HG03439 (cell line): Measurements from ENCODE around the gene DIRAS1.

ENCODE experiments used
- ATAC-seq: cut with Tn5 transposase; IDR thresholded peaks from one replicate; pipeline ENCODE4 v1.9.1; 2021; ENCODE audit warnings: mild to moderate bottlenecking, moderate library complexity; ENCODE audit not compliant: unreplicated experiment

The DIRAS1 gene, protein sequence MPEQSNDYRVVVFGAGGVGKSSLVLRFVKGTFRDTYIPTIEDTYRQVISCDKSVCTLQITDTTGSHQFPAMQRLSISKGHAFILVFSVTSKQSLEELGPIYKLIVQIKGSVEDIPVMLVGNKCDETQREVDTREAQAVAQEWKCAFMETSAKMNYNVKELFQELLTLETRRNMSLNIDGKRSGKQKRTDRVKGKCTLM

DNA sequence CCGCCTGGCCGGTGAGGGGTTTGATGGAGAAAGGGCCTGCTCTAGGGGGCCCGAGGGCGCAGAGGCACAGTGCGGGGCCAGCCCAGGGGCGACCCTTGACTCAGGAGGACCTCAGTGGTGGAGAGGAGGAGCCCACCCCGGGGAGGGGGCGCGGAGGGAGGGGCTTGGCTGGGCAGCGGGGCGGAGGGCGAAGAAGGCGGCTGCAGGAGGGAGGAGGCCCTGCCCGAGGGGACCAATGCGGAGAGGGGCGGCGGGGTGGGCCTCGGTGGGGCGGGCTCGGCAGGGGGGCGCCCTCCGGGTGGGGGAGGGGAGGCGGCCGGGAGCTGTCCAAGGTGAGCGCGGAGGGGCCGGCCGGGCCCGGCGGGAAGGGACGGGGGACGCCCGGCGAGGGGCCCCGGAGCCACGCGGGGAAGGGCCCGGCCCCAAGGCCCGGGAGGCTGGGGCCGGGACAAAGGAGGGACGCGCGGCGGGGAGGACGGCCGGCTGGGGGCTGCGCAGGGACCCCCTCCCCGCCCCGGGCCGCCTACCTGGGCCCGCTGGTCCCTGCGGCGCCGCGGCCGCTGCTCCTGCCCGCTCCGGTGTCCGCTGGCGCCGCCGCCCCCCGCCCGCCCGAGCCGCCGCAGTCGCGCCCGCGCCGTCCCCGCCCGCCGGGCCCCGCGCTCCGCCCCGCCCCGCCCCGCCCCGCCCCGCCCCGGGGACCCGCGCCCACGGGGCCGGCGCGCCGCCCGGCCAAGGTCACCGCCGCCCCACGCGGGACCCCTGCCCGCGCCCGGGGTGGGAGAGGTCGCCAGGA, at the start of gene DIRAS1:
Gene DIRAS1 (minus strand): TSS at position 596 of the 793 bp plus-strand sequence. CDS start 3,566 bp downstream, outside the sequence.
- ATAC-seq, result no peak

DNA sequence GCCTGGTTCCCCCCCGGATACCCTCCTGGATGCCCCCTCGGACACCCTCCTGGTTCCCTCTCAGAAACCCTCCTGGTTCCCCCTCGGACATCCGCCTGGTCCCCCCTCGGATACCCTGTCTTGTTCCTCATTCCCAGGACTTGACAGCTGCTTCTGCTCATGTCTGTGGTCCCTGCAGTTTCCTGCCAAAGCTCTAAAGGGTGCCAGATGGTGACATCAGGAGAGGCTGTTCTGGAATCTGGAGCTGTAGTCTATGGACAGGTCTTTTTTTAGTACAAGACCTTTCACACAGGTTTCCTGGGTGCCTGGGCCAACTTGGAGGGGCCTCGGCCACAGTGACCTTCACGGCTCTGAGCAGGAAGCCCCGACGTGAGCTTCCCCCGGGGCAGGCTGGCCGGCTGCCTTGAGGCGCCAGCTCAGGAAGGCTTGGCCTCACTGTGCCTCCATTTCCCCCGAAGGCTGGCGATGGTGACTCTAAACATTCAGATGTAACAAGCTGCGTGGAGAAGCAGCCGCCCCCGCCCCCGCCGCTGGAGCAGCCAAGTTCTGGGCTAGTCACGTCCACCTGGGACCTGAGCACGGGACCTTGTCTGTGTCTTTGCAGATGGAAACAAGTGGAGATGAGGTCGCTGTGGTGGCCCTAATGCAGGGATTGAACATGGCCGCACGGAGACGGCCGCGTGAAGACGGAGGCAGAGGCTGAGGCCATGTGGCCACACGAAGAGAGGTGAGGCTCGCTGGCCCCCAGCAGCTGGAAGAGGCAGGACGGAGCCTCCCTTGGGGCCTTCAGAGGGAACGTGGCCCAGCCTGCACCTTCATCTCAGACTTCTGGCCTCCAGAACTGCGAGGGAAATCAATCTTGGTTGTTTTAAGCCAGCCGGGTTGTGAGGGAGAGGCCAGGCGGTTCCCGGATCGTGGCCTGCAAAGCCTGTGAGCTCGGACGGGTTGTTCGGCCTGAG, 49.2 kb upstream of the DIRAS1 start:
- ATAC-seq, result no peak

DNA sequence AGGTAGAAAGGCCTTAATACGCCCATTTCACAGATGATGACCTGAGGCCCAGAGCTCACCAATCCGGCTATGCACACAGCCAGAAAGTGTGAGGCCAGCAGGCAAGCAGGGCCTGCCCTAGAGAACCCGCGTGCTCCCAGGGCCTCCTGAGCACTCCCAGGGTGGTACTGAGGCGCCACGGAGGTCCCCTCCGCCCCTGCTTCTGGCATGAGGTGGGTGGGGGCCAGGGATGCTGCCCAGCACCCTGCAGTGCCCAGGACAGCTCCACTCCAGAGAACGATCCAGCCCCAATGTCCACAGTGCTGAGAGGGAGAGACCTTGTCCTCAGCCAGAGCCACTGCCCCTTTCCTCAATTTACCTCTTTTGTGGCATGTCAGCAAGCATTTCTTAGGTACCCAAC, 48.0 kb upstream of the DIRAS1 start:
- no peak for ATAC-seq

DNA sequence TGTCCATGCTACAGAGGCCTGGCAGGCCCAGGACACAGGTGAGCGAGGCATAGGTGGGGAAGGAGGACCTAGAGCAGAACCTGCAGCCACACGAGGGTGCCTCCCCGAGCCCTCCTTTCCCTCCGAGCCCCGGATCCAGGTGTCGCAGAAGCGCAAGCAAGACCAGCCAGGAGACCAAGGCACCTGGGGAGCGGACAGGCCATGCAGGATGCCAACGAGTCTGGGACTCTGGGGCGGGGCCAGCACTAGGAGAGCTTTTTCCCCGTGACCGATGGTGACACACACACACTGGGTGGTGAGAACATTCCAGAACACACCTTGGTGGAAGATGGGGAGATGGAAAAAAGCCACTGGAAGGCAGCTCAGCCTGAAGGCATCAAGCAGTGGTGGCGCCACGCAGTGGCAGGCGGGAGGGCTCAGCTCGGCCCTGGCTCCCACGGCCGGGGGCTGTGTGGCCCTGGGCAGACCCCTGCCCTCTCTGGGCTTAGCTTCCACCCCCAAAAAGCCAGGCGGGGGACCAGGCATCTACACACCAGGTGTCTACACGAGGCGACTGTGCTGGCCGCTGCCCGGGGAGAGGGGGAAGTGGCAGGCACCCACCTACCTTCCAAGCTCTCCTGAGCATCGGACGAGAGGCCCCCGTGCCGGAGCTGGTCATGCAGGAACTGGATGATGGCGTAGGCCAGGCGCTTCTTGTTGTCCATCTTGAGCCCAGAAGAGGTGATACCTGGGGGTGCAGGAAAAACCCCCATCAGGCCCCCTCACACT, 47.4 kb upstream of the DIRAS1 start:
- ATAC-seq, result no peak

DNA sequence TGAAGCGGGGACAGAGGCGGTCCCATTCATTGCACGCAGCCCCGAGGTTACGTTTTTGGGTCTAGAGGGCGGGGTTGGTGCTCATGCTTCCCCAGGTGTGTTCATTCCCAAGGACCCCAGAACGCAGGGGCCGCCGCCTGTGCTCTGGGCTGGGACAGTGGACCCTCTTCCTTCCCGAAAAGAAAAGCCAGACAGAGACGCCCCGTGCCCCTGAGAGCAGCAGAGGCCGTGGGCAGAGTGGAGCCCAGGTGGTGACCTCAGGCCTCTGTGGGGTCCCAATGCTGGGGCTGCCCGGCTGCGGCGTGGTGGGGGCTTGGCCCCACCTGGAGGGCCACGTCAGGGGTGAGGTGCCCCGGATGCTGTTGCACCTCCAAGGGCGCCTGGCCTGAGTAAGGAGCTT, 46.5 kb upstream of the DIRAS1 start:
- no peak for ATAC-seq

DNA sequence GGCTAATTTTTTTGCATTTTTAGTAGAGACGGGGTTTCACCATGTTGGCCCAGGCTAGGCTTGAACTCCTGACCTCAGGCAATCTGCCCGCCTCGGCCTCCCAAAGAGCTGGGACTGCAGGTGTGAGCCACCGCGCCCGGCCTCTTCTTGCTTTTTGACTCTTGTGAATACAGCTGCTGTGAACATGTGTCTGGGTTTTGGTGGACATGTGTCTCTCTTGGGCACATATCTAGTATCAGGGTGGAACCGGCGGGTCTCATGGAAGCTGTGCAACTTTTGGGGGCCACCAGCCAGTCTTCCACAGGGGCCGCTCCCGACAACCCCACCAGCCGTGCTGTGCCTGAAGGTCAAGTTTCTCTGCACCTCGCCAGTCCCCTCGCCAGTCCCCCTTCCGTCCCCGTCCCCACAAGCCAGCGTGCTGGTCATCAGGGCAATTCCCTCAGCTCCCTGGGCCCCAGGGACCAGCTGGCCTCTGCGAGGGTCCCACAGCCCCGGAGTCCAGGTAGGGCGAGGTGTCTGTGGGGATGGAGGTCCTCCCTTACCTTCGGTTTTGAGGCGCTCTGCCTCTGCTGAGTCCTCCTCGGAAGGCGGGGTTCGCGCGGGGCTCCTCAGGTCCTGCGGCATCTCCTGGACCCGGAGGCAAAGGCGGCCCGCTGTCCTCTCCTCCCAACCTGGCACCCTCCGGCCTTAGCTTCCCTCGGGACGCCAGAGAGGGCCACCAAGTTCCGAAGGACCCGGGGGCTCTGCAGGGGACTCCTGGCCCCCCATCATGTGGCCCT, 45.6 kb upstream of the DIRAS1 start:
- ATAC-seq, result no peak

DNA sequence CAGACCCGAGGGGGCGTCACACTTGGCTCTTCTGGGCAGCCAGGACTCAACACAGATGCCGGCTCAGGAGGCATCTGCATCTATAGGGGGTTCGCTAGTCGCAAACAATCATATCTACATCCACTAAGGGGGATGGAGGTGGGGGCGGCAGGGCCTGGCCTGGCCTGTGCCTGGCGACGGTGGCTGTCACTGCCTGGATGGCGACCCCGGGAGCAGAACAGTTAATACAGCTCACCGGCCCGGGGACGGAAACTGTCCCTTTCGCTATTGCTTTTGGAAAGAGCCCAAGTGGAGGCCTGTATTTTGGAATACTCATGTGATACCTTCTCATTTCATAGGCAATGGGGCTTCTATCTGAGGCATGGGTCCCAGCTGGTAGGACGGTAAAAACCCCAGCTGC, 44.2 kb upstream of the DIRAS1 start:
- ATAC-seq, result no peak

DNA sequence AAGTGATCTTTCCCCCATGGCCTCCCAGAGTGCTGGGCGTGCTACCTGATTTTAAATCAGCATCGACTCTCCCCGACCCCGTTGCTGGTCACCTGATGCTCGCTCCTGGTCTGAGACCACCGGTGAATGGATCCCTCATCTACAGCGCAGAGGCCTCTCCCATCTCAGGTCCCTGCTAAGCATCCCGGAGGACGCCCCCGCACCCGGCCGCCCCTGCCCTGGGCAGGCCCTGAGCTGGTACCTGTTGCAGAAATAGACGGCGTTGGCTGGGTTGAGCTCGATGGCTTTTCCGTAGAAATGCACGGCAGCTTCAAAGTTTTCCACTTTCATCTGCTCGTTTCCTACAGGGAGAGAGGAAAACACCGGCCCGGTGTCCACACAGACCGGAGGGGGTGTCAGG, 43.8 kb upstream of the DIRAS1 start:
- ATAC-seq, result no peak

DNA sequence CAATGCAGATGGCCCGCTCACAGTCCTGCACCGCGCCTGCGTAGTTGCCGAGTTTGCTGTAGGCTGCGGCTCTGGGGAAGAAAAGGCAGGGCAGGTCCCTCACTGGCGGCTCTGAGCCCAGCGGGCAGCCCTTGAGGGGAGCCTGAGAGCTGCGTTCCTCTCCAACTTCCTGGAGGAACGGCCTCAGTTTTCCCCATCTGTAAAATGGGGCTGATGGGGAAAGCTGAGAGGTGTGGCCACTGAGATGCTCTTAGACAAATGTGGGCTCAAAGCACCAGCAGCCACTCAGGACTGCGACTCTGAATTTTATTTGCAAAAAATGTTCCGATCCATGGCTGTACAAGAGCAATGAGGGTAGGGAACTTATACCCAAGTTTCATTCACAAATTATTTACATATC, 42.5 kb upstream of the DIRAS1 start:
- ATAC-seq, result no peak

DNA sequence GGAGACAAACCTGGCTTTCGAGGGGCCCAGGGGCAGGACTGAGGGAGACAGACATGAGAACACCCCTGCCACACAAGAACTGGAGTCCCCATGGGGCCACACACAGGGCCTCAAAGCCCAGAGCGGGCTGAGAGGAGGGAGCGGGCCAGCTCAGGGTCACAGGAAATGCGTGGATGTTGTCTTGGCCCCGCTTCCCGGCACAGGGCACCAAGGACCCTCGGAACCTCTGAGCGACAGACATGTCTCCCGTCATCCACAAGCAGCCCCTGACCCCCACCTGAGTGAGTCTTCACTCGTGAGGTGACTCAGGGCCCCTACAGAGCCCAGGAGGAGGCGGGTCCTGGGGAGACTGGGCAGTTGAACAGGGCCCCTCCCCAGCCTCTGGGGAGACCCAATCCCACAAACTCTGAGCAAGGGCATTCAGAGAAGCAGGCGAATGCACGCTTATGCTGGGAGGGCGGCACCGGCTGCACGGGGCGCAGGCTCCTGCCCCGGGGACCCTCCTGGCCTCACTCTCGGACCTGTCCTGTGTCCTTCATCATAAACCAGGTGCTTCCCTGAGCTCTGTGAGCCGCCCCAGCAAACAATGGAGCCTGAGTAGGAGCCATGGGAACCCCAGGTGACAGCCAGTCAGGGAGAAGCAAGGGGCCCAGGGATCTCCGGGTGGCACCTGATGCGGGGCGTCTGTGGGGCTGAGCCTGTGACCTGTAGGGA, 41.8 kb upstream of the DIRAS1 start:
- ATAC-seq, result no peak

DNA sequence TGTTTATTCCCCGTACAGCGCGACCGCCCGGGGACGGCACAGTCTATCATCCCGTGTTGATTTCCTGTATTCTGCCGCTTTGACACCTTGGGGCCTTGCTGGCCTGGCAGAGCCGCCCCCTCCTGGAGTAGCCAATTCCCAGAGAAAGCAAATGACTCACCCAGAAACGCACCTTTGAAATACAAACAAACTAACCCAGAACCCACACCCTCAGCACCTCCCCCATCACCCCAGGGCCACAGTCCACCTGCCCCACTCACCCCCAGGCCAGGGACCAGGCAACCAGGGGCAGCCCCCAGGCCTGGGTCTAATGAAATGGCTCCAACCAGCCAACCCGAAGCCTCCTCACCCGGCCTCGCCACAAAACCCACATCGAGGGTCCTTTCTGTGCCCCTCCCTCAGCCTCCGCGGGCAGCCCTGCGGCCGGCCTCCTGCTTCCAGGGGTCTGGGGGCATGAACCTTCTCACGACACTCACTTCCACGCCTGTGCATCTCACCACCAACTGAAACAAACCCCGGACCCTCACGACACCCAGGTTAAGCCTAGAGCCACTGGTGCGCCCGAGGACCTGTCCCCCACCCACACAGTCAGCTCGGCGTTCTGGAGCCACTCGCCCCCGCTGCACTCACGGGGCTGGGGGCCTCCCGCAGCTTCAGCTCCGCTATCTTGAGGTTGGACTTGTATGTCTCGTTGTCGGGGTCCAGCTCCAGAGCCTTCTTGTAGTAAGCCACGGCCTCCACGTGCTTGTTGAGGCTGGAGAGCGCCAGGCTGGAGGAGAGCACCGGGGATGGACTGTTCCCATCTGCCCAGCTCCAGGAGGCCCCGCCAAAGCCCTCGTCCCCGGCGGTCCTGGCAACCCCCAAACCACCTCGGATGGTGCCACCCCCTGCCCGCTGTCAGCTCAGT, 41.0 kb upstream of the DIRAS1 start:
- ATAC-seq, result no peak

DNA sequence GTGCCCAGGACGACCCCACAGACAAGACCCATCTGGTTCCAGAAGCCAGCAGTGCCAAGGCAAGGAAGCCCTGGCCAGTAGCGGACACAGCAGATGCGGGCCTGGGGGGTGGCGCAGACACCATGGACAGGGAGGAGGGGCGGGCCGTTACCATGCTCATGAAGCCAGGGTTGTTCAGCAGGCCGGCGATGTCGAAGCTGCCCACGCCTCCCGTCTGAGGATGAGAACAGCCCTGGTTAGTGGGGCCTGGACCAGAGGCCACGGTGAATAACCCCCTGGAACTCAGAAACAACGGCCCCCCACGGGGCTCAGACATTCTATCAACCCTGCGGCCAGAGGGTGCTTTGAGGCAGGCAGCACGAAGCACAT, 40.1 kb upstream of the DIRAS1 start:
- no peak for ATAC-seq

DNA sequence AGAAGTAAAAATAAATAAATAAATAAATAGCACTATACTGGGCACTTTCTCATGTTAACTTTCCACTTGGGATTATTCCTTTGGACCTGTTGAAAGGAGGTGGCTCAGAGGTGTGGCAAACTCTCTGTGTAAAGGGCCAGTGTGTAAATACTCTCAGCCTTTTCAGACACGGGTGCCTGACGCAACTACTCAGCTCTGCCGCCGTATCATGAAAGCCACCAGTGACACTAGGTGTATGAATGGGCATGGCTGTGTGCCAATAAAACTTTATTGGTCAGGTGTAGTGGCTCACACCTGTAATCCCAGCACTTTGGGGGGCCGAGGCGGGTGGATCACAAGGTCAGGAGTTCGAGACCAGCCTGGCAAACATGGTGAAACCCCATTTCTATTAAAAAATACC, 38.8 kb upstream of the DIRAS1 start:
- no peak for ATAC-seq

DNA sequence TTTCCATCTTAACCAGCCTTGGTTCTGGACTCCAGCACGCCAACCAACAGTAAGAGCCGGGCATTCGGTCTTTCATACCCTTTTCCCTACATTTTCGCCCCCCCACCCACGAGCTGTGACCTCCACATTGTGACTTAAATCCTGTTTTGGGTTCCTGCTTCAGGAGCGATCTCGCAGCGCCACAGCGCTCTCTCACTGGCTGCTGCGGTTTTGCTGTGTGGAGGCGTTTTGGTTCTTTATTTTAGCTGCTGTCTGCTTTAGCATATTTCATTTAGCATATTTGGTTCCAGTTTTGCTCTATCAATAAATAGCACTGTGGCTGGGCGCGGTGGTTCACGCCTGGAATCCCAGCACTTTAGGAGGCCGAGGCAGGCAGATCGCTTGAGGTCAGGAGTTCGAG, 38.2 kb upstream of the DIRAS1 start:
- ATAC-seq, result no peak

DNA sequence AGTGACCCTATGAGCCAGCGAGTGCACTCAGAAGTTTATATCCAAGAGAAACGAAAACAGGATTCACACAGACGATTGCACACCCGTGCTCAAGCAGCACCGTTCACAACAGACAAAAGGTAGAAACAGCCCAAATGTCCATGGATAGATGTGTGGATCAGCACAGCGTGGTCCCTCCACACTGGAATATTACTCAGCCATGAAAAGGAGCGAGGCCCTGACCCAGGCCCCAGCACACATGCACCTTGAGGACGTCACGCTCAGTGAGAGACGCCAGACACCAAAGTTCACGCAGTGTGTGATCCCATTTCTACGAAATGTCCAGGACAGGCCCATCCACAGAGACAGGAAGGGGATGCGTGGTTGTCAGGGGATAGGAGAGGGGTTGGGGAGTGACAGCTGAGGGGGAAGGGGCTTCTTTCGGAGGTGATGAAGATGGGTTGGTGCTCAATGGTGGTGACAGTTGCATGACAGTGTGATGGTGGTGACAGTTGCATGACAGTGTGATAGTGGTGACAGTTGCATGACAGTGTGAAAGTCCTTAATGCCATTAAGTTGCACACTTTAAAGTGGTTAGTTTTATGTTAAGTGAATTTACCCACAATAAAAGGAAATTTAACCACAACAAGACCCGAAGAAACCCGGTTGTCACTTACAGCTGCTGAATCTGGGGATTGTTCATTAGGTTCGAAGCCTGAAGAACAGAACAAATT, 37.6 kb upstream of the DIRAS1 start:
- ATAC-seq, result no peak

DNA sequence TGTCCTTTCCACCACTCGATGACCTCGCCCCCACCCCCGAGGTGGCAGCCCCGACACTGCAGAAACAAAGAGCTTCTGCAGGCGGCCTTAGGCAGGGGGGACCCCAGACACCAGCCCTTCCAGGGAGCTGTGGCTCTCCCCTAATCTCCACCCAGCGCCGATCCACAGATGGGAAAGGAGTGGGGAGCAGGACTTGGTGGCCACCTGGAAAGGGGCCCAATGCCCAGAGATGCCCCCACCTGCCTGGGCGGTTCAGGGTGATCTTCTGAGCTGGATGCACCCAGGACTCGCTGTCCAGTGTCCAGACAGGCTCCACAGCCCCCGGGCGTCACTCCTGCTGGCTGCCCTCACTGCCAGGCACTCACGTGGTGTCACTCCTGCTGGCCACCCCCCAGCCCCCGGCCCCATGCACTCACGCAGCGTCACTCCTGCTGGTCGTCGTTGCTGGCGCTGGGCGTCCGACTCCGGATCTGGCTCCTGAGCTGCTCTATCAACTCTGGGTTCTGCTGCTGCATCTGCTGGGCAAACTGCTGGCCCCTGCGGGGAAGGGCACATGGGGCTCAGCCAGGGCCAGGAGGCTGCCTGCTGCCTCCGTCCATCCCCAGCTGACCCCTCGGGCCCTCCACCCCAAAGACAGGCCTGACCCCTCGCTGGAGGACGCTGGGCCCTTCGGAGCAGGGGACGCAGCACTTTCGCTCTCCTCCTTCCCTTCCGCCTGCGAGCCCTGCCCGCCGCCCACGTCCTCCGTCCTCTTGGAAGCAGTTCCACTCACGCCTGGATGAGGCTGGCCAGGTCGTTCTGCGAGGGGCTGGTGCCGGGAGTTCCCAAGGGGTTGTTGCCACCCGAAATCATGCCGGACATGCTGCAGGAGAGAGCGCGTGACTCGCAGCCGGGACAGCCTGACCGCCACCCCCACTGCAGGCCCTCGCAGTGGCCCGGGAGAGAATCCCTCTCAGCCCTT, 36.0 kb upstream of the DIRAS1 start:
- no peak for ATAC-seq

DNA sequence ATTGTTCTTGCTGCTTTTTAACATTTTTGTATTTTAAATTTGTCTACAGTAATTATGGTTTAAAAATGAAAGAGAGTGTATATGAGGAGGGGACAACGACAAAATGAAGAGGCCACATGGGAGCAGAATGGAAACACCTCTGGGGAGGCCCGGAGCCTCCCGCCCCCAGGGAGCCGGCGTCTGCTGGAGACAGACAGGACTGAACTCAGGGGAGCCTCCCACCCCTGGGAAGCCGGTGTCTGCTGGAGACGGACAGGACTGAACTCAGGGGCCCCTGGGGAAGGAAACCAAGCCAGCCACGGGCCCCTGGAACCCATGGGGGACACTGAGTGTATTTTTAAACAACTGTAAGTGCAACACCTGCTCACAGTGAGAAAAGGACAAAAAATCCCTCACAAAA, 35.3 kb upstream of the DIRAS1 start:
- ATAC-seq, result no peak
